ENCODE data around the gene CXCL12. TPM values are rescaled to one million over a fixed set of nuclear protein-coding genes. Genes with fewer than 3 reads are reported as not detected.

The CXCL12 gene
- total and polyA plus RNA-seq, 2 donors (not counting 3 experiments of a cell fraction or from before 2014, with no cell fraction given) = 0.35 to 1.4 TPM

DNA sequence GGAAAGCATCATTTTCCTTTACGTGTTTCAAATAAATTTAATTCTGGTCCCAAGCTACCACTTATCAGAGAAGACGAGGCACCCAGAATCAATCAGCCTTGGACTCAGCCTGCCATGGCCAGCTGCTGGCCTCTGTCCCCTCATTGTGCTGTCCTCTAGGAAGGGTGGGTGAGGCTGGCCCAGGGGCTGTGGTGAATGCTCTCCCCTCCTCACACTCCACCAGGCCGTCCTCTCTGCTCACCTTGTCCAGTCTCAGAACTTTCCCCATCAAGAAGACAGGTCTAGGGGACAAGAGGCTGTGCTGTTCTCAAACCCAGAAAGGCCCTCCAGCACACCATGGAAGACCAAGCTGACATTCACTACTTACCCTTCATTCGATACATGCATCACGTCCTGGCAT is 36.4 kb downstream of the CXCL12 start:
- no peaks in the 10 kb centered on the region for H3K9me3 ChIP-seq (replicated peaks; ENCODE audit: control insufficient read depth, insufficient read depth, low read length)
- no peak overlapping the region for H3K4me2 ChIP-seq (ENCODE audit: insufficient read depth, low read length)
- H4K20me1 ChIP-seq (replicated peaks; ENCODE audit: control insufficient read depth, extremely low read depth, insufficient read depth, low read length) = no peaks in the 10 kb centered on the region
- no peak for DNase-seq (ENCODE audit: low read depth, low spot score)
- H3K79me2 ChIP-seq (ENCODE audit: control insufficient read depth, insufficient read depth, low read length) = no peaks in the 10 kb centered on the region
- FAIRE-seq = no peak
- no peak overlapping the region for H3K9ac ChIP-seq (replicated peaks; ENCODE audit: extremely low read depth, insufficient read depth, low read length)
- BruUV-seq (replicated peaks) = no TSS peak
- H3K4me1 ChIP-seq (ENCODE audit: control insufficient read depth, extremely low read depth, insufficient read depth, low read length) = no peaks in the 10 kb centered on the region
- H3K27me3 ChIP-seq (ENCODE audit: control insufficient read depth in 2 of 2, insufficient read depth in 2 of 2, low read length in 2 of 2) = no peaks in the 10 kb centered on the region
- dilution Hi-C loops (cut with MboI; ENCODE audit: extremely low pct_ligation_motif_present, low sequenced_read_pairs) (no loop called here), intact Hi-C loops (cut with micrococcal nuclease) (no loop called here)
- H3K4me3 ChIP-seq (replicated peaks in 1 of 3; ENCODE audit: insufficient read depth in 1 of 3, low read depth in 1 of 3, low read length in 3 of 3) = no peak overlapping the region
- CTCF ChIA-PET = no interaction called here
- POLR2A ChIA-PET = no interaction called here
- H3K9me1 ChIP-seq (replicated peaks; ENCODE audit: control insufficient read depth, extremely low read depth, insufficient read depth, low read length) = no peaks in the 10 kb centered on the region
- no peaks in the 10 kb centered on the region for H3K36me3 ChIP-seq (ENCODE audit: control insufficient read depth in 2 of 2, extremely low read depth in 1 of 2, insufficient read depth in 2 of 2, low read length in 2 of 2)
- no peak overlapping the region for H2AFZ ChIP-seq (ENCODE audit: low read depth, low read length)
- no peak for TF ChIP-seq EZH2 (IDR thresholded peaks at IDR 0.05; ENCODE audit: borderline replicate concordance, low read depth, low read length, severe bottlenecking)
- TF ChIP-seq, protein P1, sequence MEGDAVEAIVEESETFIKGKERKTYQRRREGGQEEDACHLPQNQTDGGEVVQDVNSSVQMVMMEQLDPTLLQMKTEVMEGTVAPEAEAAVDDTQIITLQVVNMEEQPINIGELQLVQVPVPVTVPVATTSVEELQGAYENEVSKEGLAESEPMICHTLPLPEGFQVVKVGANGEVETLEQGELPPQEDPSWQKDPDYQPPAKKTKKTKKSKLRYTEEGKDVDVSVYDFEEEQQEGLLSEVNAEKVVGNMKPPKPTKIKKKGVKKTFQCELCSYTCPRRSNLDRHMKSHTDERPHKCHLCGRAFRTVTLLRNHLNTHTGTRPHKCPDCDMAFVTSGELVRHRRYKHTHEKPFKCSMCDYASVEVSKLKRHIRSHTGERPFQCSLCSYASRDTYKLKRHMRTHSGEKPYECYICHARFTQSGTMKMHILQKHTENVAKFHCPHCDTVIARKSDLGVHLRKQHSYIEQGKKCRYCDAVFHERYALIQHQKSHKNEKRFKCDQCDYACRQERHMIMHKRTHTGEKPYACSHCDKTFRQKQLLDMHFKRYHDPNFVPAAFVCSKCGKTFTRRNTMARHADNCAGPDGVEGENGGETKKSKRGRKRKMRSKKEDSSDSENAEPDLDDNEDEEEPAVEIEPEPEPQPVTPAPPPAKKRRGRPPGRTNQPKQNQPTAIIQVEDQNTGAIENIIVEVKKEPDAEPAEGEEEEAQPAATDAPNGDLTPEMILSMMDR (IDR thresholded peaks at IDR 0.05; ENCODE audit: extremely low read depth in 1 of 2, insufficient read depth in 1 of 2, low read depth in 1 of 2, low read length in 2 of 2) = no peak
- H3K27ac ChIP-seq (ENCODE audit: insufficient read depth, low read depth, low read length) = no peak overlapping the region

DNA sequence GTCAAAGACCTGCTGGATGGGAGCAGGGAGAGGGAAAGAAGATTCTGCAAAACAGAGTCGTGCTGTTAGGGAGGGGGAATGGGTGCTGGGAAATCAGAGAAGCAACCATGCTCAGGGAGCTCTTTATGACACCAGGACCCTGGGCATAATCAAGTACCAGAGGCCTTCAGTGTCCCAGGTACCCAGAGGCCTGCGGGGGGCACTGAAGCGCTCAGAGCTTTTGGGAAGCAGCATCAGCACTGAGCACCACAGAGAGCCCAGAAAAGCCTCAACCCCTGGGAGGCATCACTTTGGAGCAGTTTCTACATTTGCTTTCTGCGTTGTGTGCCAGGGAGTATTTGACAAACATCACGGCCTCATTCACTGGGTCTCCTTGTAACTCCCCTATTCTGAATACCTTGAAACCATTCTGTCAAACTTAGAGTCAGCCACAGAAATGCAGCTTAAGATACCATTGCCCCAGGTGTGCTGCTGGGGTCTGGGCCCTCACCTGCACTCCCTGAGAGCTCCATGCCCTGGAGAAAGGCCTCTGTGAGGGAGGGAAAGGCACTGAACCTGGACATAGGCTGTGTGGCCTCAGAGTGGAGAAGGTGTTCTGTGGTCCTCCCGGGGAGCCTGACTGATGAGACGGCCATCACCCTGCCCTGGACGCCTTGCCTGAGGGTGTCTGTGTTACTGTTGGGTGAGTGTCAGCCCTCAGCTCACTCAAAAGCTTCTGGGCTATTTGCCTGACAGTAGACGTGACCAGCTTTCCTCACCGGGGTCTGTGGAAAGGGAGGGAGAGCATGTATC is 37.1 kb downstream of the CXCL12 start:
- CTCF ChIA-PET = no interaction called here
- no peaks in the 10 kb centered on the region for H3K79me2 ChIP-seq (ENCODE audit: control insufficient read depth, insufficient read depth, low read length)
- no peaks in the 10 kb centered on the region for H3K9me3 ChIP-seq (replicated peaks; ENCODE audit: control insufficient read depth, insufficient read depth, low read length)
- H3K27ac ChIP-seq (ENCODE audit: insufficient read depth, low read depth, low read length) = no peak overlapping the region
- intact Hi-C loops (cut with micrococcal nuclease) (no loop called here), dilution Hi-C loops (cut with MboI; ENCODE audit: extremely low pct_ligation_motif_present, low sequenced_read_pairs) (no loop called here)
- H4K20me1 ChIP-seq (replicated peaks; ENCODE audit: control insufficient read depth, extremely low read depth, insufficient read depth, low read length) = no peaks in the 10 kb centered on the region
- no TSS peak for BruUV-seq (replicated peaks)
- H3K36me3 ChIP-seq (ENCODE audit: control insufficient read depth in 2 of 2, extremely low read depth in 1 of 2, insufficient read depth in 2 of 2, low read length in 2 of 2) = no peaks in the 10 kb centered on the region
- no peak overlapping the region for H2AFZ ChIP-seq (ENCODE audit: low read depth, low read length)
- H3K9me1 ChIP-seq (replicated peaks; ENCODE audit: control insufficient read depth, extremely low read depth, insufficient read depth, low read length) = no peaks in the 10 kb centered on the region
- FAIRE-seq (no peak), DNase-seq (ENCODE audit: low read depth, low spot score) (no peak)
- no peaks in the 10 kb centered on the region for H3K4me1 ChIP-seq (ENCODE audit: control insufficient read depth, extremely low read depth, insufficient read depth, low read length)
- POLR2A ChIA-PET = no interaction called here
- no peaks in the 10 kb centered on the region for H3K27me3 ChIP-seq (ENCODE audit: control insufficient read depth in 2 of 2, insufficient read depth in 2 of 2, low read length in 2 of 2)
- TF ChIP-seq EZH2 (IDR thresholded peaks at IDR 0.05; ENCODE audit: borderline replicate concordance, low read depth, low read length, severe bottlenecking) (no peak), POLR2AphosphoS5 (IDR thresholded peaks at IDR 0.05; ENCODE audit: insufficient read depth, low read depth, low read length) (no peak), POLR2A (IDR thresholded peaks at IDR 0.05; ENCODE audit: low read depth, low read length) (no peak), FOS (IDR thresholded peaks at IDR 0.05; ENCODE audit: borderline replicate concordance, insufficient read depth, low read length) (no peak), JUN (IDR thresholded peaks at IDR 0.05; ENCODE audit: borderline replicate concordance, insufficient read depth, insufficient read length, low read depth) (no peak), GATA2 (IDR thresholded peaks at IDR 0.05; ENCODE audit: insufficient read depth, insufficient read length, low read depth, low read length) (no peak), MYC (IDR thresholded peaks at IDR 0.05; ENCODE audit: low read depth, low read length) (no peak)
- TF ChIP-seq, protein P1 (IDR thresholded peaks at IDR 0.05; ENCODE audit: extremely low read depth in 1 of 2, insufficient read depth in 1 of 2, low read depth in 1 of 2, low read length in 2 of 2) = no peak
- TF ChIP-seq, protein P2, sequence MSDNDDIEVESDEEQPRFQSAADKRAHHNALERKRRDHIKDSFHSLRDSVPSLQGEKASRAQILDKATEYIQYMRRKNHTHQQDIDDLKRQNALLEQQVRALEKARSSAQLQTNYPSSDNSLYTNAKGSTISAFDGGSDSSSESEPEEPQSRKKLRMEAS (IDR thresholded peaks at IDR 0.05; ENCODE audit: insufficient read depth, insufficient read length) = no peak
- no peak overlapping the region for H3K9ac ChIP-seq (replicated peaks; ENCODE audit: extremely low read depth, insufficient read depth, low read length)
- H3K4me2 ChIP-seq (ENCODE audit: insufficient read depth, low read length) = no peak overlapping the region
- no peak overlapping the region for H3K4me3 ChIP-seq (replicated peaks in 1 of 3; ENCODE audit: insufficient read depth in 1 of 3, low read depth in 1 of 3, low read length in 3 of 3)

All from endothelial cell of umbilical vein (primary cell).